PC-3 (cell line): Measurements from ENCODE around the gene BBLN.

ENCODE experiments used
- CTCF ChIP-seq: fragments of 300-600 bp; sonication (generic); conservative IDR thresholded peaks from 2 replicates; pipeline ENCODE4 v1.5.1; 2017; ENCODE audit warnings: antibody characterized with exemption, low read depth, mild to moderate bottlenecking, low read length
- EZH2 ChIP-seq: fragments of 300-600 bp; sonication (generic); IDR thresholded peaks from one replicate; pipeline ENCODE4 v1.6.1; 2017; ENCODE audit warnings: antibody characterized with exemption, mild to moderate bottlenecking, low read length; ENCODE audit not compliant: unreplicated experiment

- TF ChIP-seq CTCF: peak; percentile 73
- no peak for TF ChIP-seq EZH2
Observed at GRCh38 chr9:128124873-128125579, 35.0 kb upstream of the BBLN start.
